Measurements from ENCODE around the gene MLPH. TPM values are rescaled to one million over a fixed set of nuclear protein-coding genes. Genes with fewer than 3 reads are reported as not detected.

Gene MLPH
- total RNA-seq, 1 donor from 2014 or later = 34.6 TPM

GRCh38 chr2:237577956-237578870, 91.2 kb downstream of the MLPH start:
- intact Hi-C loops (cut with DNase I) = loop anchor here (10.0 kb wide), 1 partner anchor 453 kb away; no protein-coding TSS in a partner anchor
- TF ChIP-seq POLR2AphosphoS5 (IDR thresholded peaks at IDR 0.05; ENCODE audit: insufficient read depth in 1 of 2, low read depth in 1 of 2) = no peak
- no peak for TF ChIP-seq CTCF (IDR thresholded peaks at IDR 0.05)
- TF ChIP-seq POLR2A (IDR thresholded peaks at IDR 0.05) = no peak
- Histone ChIP-seq H3K27me3 (no peaks in the 10 kb centered on the region), H3K27ac (no peak overlapping the region), H3K4me3 (no peak overlapping the region), H3K36me3 (no peaks in the 10 kb centered on the region), H3K4me1 (peaks cover 20% of the 10 kb centered on the region), H3K9me3 (no peaks in the 10 kb centered on the region)
- no peak for DNase-seq (ENCODE audit: extremely low spot score in 2 of 2)

GRCh38 chr2:237581326-237581725, 94.3 kb downstream of the MLPH start:
- Histone ChIP-seq H3K4me1 (peaks cover 12% of the 10 kb centered on the region), H3K36me3 (no peaks in the 10 kb centered on the region), H3K27ac (no peak overlapping the region), H3K27me3 (no peaks in the 10 kb centered on the region), H3K9me3 (no peaks in the 10 kb centered on the region), H3K4me3 (no peak overlapping the region)
- intact Hi-C loops (cut with DNase I) = loop anchor here (5.0 kb wide), 1 partner anchor 166 kb away; no protein-coding TSS in a partner anchor
- TF ChIP-seq POLR2AphosphoS5 (IDR thresholded peaks at IDR 0.05; ENCODE audit: insufficient read depth in 1 of 2, low read depth in 1 of 2) (no peak), CTCF (IDR thresholded peaks at IDR 0.05) (no peak), POLR2A (IDR thresholded peaks at IDR 0.05) (no peak)
- no peak for DNase-seq (ENCODE audit: extremely low spot score in 2 of 2)

GRCh38 chr2:237581751-237582746, 95.0 kb downstream of the MLPH start:
- Histone ChIP-seq H3K27ac (peak overlapping the region; percentile 61), H3K36me3 (no peaks in the 10 kb centered on the region), H3K4me3 (no peak overlapping the region), H3K9me3 (no peaks in the 10 kb centered on the region), H3K27me3 (no peaks in the 10 kb centered on the region), H3K4me1 (peaks cover 12% of the 10 kb centered on the region)
- intact Hi-C loops (cut with DNase I) = loop anchor here (5.0 kb wide), 1 partner anchor 165 kb away; no protein-coding TSS in a partner anchor
- peak in 1 of 2 donors; percentile 92 for DNase-seq (ENCODE audit: extremely low spot score in 2 of 2)
- TF ChIP-seq POLR2A (IDR thresholded peaks at IDR 0.05) (no peak), POLR2AphosphoS5 (IDR thresholded peaks at IDR 0.05; ENCODE audit: insufficient read depth in 1 of 2, low read depth in 1 of 2) (peak in 1 of 2 donors; percentile 23), CTCF (IDR thresholded peaks at IDR 0.05) (peak in 2 of 3 experiments; percentile 7 to 52)

- no peak for DNase-seq (ENCODE audit: extremely low spot score in 2 of 2)
- no peak for TF ChIP-seq CTCF (IDR thresholded peaks at IDR 0.05)
- TF ChIP-seq POLR2AphosphoS5 (IDR thresholded peaks at IDR 0.05; ENCODE audit: insufficient read depth in 1 of 2, low read depth in 1 of 2) = no peak
- no peak for TF ChIP-seq POLR2A (IDR thresholded peaks at IDR 0.05)
- no peaks in the 10 kb centered on the region for H3K9me3 ChIP-seq
- H3K27ac ChIP-seq = no peak overlapping the region
- H3K4me3 ChIP-seq = no peak overlapping the region
- H3K36me3 ChIP-seq = no peaks in the 10 kb centered on the region
- intact Hi-C loops (cut with DNase I) = loop anchor here (5.0 kb wide), 1 partner anchor 164 kb away; no protein-coding TSS in a partner anchor
- H3K27me3 ChIP-seq = no peaks in the 10 kb centered on the region
- H3K4me1 ChIP-seq = peaks cover 12% of the 10 kb centered on the region
Observed at GRCh38 chr2:237583385-237584295, 96.6 kb downstream of the MLPH start.
